Hematopoietic multipotent progenitor cell treated with erythropoietin and hydrocortisone succinate and interleukin-3 and kit ligand, for 15 days (in vitro differentiated cells): ENCODE measurements around the gene CARD14.

Experiments used
- DNase-seq: peaks from one replicate; pipeline ENCODE4 v3.0.0-alpha.2; 2015; ENCODE audit warnings: low spot score

Gene CARD14

GRCh38 chr17:80169784-80170500, at the start of gene CARD14:
Gene CARD14 (plus strand): TSS chr17:80170030. CDS start chr17:80181439, 11,409 bp downstream.
- DNase-seq = no peak

GRCh38 chr17:80122026-80122575, 47.7 kb upstream of the CARD14 start:
- DNase-seq = no peak

- DNase-seq = no peak
Observed at GRCh38 chr17:80122926-80123505, 46.8 kb upstream of the CARD14 start.

GRCh38 chr17:80123791-80124190, 46.0 kb upstream of the CARD14 start:
- DNase-seq = no peak

- DNase-seq = no peak
Observed at GRCh38 chr17:80124351-80124981, 45.4 kb upstream of the CARD14 start.

- DNase-seq = no peak
Observed at GRCh38 chr17:80125656-80126448, 44.0 kb upstream of the CARD14 start.

- no peak for DNase-seq
Observed at GRCh38 chr17:80126449-80126715, 43.4 kb upstream of the CARD14 start.

GRCh38 chr17:80129006-80129565, 40.7 kb upstream of the CARD14 start:
- DNase-seq = no peak

- DNase-seq = no peak
Observed at GRCh38 chr17:80130992-80131391, 38.8 kb upstream of the CARD14 start.

- DNase-seq = no peak
Observed at GRCh38 chr17:80132906-80133625, 36.8 kb upstream of the CARD14 start.

GRCh38 chr17:80133626-80133970, 36.2 kb upstream of the CARD14 start:
- no peak for DNase-seq

- no peak for DNase-seq
Observed at GRCh38 chr17:80137131-80137530, 32.7 kb upstream of the CARD14 start.

GRCh38 chr17:80138856-80139426, 30.9 kb upstream of the CARD14 start:
- DNase-seq = no peak

- DNase-seq = no peak
Observed at GRCh38 chr17:80141463-80142165, 28.2 kb upstream of the CARD14 start.

GRCh38 chr17:80142929-80143328, 26.9 kb upstream of the CARD14 start:
- no peak for DNase-seq

GRCh38 chr17:80145076-80146075, 24.5 kb upstream of the CARD14 start:
- no peak for DNase-seq

- DNase-seq = peak; percentile 34
Observed at GRCh38 chr17:80146121-80147034, 23.5 kb upstream of the CARD14 start.
